Panc1 (cell line): ENCODE measurements around the gene LRRC74A.

Experiments
- CTCF ChIP-seq: fragments of 450-650 bp; IDR thresholded peaks from 2 replicates; pipeline ENCODE4 v1.5.1; 2017; ENCODE audit warnings: mild to moderate bottlenecking
- POLR2AphosphoS5 ChIP-seq: IDR thresholded peaks from 2 replicates; pipeline ENCODE4 v1.6.1; 2012; ENCODE audit warnings: mild to moderate bottlenecking, low read depth, low read length, moderate library complexity

GRCh38 chr14:76856769-76857168 lies 30.6 kb downstream of the LRRC74A start:
- TF ChIP-seq CTCF = no peak
- no peak for TF ChIP-seq POLR2AphosphoS5
